H4 (cell line): ENCODE measurements around the gene TRAM2. TPM values are rescaled to one million over a fixed set of nuclear protein-coding genes. Genes with fewer than 3 reads are reported as not detected.

Experiments used
- DNase-seq: peaks from one replicate; pipeline ENCODE4 v3.0.0-alpha.2; 2015; ENCODE audit warnings: low spot score
- total RNA-seq: library from RNA; depleted of rRNA; stranded (reverse); fragments of >200 nt; shearing (Covaris generic); gene quantifications from 2 replicates; pipeline ENCODE4 v1.2.3, GENCODE V29; 2014

Gene TRAM2
- total RNA-seq, 1 experiment from 2014 or later = 29.7 TPM

DNA sequence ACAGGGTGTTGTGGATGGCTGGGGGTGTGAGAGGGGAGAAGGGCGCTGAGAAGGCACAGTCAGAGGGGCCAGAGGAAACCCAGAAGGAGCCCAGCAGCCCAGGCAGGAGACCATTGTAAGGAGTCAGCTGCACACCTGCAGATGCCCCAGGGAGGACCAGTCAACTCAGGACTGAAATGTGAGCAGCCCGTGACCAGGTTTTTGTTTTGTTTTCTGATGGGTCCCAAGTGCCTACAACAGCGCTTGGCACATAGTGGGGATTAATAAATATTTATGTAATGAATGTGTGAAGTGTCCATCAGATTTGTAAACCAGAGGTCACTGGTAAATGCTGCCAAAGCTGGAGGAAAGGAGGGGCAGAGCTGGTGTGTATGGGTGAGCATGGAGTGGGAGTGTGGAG lies 30.2 kb downstream of the TRAM2 start:
- no peak for DNase-seq

DNA sequence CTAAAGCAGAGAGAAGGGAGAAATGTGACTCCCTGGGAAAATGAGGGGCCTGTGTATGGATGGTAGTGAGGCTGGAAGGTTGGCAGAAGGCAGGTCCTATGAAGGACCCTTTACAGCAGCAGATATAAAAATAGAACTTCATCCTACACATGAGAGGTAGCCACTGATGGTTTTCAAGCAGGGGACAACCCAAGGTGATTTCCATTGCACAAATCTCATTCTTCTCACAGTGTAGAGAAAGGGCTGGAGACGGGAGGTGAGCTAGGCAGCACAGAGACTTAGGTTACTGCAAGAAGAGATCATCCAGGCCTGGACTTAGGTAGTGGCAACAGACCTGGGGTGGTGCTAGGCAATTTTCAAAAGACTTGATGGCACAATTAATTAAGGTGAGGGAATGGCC lies 30.7 kb downstream of the TRAM2 start:
- no peak for DNase-seq

DNA sequence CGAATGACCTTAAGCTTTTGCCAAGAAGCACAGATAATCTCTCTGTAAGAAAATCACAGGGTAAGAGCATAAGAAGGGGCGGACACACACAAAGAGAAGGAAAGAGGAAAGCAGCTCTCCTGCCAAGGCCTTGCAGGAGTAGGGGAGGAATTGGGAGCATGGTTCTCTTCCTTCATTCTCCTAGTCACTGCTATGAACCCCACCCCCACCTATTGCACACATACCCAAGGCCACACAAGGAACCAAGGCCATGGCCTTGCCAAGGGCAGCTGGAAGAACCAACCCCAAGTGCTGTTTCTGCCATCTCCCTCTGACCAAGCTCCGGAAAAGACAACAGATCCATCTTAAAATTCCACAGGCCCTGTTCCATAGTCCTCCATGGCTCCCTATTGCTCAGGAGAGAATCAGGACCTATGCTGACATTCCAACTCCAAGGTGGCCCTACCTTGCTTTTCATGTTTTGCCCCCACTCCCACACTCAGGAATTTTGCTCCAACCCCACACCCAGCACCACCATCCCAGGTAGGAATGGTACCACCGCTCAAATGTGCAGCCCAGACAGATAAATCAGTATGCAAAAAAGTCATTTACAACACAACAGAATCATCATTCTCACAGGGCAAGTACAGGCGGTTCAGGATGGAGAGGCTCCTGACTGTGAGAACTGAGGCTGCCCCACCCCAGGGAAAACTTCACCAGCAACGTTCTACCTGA lies 31.3 kb downstream of the TRAM2 start:
- no peak for DNase-seq

DNA sequence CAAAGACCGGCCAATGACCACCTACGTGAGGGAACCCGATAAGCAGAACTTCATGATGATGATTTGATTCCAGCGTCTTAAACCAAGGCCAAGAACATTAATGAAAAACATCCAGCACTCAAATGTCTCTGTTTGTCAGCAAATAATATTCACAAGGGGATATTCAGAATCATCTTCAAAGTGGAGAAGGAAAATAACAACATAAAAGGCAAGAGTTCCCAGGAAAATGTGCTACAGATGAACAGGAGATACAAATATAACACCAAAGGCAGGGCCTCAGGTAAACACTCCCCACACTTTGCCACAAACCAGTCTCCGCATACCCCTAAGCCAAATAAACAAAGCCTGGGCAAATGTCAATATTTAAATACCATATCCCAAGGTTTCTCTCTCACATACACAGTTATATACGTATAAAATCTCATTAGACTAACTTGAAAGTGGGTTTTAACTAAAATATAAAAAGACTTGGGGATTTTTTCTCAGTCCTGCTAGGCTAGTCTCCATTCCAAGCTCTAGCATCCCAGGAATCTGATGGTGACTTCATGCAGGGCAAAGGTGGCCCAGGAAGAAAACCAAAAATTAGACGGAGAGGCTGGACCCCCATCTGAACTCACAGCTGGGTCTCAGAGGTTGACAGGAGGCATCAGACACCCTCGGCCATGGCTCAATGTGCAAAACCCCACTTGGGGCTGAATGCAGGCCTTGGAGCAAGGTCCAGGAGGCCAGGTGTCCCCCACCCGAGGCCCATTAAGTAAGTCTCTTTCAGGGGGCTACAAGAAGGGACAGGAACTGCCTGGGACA lies 32.1 kb downstream of the TRAM2 start:
- DNase-seq = no peak

DNA sequence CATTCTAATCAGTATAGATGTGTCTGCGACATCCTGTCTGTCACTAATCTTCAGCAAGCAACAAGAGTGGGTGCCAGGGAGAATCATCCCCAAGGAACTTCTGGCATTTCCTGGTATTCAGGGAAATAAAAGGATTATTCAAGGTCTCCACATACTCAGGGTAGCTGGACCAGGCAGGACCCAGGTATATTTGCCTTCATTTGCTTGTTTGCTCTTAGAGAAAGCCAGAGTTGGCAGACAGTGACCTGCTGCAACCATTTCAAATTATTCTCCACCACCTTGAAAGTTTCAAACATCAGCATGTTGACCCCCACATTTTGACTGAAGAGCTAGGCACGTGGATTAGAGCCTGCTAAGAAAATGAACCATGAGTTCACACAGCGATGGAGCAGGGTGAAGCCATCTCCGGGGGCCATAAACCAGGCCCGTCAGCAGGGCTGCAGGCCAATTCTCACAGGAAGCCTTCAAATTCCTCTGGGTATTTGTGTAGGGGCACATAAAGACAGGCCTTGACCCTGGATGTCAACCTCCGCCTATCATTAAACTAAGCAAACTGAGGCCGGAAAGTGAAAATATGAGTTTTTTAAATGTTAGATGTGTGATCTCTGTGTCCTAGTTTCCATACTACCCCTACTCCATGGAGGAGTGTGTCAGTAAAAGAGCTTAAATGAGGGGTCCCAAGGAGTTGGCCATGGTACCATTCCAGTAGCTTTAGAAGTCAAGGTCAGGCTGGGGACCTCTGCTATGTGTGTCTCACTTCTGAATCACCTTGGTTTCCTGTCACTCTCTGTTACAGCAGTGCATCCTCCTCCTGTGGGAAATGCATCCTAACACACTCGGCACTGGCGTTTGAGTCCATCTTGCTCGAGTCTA lies 32.9 kb downstream of the TRAM2 start:
- no peak for DNase-seq

DNA sequence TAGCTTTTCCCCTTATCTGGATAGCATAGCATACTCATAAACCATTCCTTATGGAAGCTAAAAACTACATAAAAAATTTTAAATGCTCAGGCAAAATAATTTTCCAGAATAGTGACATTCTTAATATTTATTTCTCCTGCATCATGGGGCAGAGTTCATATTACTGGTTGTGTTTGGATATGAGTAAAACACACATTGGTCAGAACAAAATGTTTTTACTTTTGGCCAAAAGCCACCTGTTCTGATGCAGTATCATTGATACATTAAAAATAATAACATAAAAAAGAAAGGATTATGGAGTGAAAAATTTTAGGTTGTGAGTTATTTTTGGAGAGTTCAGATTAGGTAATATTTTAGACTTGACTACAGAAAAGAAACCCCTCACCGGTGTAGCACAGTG lies 33.6 kb downstream of the TRAM2 start:
- DNase-seq = no peak

DNA sequence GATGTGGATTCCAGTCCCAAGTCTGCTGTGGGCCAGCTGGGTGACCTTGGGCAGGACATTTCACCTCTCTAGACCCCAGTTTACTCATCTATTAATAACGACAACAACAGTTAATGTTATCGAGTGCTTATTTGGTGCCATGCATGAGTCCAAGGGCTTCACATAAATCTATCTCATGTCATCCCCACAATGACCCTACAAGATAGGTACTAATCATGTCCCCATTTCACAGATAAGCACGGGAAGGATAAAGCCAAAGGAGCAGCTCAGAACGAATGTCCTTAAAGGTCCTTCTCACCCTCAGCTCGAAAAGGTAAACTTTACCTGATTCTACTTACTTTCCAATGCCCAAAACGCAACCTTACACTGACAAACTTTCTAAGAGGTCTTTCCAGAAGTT lies 35.7 kb downstream of the TRAM2 start:
- no peak for DNase-seq

DNA sequence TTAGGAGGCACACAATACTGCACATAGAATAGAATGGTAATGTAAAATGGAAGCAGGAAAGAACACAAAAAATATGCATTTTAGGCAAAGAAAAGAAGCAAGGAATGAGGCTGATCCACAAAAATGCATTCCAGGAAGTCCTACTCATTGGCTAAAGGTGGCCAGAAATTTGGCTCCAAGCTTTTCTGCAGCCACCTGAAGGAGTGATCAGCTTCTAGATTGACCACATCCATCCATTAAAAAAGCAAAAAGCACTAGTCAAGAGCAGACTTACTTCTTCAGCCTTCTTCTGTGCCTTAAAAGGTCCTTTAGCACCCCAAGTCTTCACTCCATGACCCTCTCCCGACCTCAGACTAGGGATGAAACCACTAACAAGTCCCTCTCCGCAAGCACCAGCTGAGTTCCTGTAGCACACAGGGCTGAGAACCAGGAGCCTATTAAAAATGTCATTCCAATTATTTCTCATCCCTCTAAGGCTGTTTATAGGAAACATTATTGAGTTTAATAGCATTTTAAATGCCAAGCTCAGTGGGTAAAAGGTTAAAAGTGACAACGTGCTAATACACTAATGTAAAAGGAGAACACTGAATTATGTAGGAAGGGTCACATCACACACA lies 36.5 kb downstream of the TRAM2 start:
- DNase-seq = no peak

DNA sequence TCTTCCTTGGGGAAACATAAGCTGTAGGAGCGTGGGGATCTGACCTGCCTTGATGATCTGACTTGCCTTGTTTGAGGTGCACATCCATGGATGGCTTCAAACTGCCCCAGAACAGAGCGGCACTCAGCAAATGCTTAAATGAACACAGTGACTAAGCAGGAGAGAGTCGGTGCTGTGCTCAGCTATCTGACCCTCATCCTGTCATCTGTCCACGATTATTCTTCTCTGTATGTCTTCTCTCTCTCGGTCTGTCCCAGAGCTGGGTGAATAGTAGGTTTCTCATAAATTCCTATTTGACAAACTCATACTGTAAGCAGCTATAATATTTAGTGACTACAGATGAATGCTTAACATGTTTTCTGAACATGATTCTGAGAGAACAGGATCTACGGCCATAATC lies 37.3 kb downstream of the TRAM2 start:
- DNase-seq = no peak

DNA sequence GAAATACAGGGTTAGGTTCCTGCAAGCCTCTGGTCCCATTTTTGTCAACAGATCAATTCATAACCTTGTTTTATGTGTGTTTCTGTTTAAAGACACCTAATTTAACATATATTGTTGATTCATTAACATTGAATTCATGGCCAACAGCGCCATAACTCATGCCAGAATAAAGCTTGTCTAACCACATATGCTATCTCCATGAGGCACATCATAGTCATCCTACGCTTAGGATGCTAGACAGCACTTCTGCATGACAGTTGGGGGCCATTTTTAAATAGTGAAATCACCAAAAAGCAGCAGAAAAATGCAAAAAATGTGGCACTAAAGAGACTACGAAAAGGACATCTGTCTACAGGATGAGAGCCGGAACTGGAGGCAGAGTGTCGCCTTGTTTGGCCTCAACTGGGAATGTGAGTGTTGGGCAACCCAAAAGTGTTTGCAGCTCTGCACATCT lies 37.9 kb downstream of the TRAM2 start:
- no peak for DNase-seq

DNA sequence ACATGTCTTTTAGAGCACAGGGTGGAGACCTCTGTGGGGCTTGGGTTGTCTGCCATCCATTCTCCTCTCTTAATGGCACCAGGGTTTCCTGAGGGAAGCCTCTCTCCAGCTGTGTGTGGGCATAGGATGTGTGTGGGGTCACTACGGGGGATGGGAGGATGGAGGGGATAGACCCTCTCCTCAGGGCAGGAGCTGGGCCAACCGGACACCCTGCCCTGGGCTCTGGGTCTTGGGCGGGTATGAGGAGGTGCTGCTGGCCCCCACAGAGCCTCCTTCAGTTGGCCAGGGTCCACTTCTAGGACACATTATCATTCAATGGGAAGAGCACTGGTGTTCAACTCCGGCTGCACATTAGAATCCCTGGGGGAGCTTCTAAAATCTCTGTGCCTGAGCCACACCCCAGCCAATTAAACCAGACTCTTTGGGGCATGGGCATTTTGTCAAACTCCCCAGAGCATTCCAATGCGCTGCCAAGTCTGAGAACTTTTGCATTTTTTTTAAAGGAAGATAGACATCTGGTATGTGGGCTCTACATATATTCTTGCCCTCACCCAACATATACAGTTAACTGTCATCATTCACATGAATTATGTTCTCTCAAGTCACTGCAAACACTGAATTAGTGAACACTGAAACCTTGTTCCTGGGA lies 38.5 kb downstream of the TRAM2 start:
- DNase-seq = no peak

DNA sequence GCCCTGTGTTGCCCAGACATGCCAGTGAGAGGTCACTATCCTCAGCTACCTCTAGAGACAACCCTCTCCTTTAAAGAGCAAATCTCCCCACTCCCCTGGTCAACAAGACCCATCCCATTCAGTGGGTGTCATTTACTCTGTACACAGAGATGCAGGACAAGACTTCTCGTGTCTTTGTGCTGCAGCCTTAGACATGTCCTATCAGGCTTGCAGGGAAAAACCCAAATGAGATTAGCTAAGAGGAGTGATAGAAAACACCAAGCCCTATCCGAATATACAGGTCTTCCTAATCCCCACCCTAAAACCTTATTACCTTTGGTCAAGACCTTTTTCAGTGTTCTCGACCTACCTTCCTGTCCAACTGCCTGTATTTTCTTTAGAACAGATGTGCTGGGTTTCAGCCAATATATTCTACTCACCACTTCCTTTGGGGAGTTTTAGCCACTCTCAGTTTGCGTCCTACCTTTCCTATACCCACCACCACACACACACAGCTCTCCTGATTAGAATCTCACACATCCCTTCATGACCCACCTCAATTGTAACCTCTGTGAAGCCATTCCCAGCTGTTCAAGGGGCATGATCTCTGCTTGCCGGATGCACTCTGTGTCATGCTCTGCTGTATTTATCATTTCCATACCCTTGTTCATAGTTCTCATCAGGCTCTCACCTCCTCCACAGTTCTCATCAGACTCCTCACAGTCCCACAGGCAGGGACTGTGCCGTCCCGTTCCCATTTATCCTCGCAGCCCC lies 39.7 kb downstream of the TRAM2 start:
- DNase-seq = no peak

DNA sequence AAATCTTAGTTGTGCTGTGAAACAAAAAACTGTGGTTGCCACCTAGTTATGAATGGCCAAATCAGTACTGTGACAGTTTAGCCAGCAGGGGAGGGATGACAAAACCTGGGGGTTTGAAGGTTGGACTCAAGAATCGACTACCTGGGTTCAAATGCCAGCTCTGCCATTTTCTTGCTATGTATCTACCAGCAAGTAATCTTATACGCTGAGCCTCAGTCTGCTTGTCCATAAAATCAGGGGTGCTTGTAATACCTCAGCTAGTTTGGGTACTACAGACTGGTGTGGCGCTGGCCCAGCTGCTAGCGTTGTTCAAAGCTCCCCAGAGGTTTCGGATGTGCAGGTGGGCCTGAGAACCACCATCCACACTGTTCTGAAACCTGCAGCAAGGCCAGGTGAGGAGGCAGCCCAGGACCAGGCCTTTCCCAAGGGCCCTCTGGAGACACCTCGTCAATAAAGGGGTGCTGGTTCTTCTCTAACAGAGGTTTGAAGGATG lies 40.4 kb downstream of the TRAM2 start:
- DNase-seq = no peak

DNA sequence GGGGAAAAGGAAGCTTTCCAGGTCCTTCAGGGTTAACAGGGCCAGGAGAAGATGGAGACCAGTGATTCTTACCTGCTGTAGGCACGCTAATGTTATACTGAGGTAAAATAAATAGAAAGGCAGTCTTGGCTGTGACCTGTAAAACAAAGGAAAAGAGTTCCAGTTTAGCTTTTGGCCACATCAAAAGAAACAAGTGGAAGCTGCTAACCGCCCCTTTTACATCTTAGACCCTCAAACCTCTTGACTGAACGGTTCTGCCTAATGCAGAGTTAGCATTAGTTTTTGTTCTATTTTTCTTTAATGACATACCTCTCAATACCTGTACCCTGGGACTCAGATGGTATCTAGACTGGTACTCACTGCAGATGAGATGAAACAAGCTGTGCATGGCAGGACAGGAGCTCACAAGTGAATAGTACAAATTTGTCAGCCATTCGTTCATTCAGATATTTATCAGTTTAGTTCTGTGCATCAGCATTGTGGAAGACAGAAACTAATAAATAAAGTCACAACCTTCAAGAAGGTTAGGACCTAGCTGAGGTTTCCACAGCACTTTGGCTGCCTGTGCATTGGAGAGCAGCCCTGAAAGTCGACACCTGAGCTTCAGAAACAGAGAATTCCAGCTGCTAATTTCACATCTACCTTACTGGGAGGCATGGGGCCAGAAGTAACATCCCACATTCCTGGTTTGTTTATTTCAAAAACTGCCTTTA lies 41.0 kb downstream of the TRAM2 start:
- no peak for DNase-seq

DNA sequence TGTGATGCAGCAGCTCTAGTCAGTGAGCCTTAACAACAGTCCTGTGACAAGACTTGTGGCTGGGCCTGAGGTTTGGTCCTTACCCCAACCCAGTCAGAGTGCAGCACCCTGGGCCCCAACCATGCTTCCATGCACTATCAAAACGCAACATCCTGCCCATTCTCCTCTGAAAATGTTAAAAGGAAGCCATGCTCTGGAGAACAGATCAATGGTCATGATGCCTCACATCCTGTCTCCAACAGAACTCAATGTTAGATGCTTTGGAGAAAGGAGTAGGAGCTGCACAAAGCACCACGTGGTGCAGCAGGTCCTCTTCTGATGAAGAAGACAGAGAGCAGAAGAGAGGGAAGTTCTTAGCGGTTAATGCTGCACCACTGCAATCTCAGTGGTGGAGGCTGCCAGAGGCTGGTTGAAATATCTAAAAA lies 41.9 kb downstream of the TRAM2 start:
- DNase-seq = no peak

DNA sequence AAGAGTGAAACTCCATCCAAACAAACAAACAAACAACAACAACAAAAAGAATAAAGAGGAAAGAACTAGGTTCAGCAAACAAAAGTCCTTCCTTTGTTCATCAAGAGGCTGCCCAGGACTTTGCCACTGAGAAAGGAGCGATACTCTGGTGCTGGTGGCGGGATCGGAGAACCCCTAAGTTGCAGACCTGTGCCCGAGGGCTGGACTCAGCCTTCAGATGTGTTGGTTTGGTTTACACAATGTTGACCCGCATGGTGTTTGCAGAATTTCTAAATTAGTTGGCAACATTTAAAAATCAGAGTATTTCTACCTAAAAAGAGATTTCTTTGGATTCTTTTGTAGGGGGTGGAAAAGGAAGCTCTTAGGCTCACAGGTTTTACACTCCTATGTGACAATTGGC lies 42.5 kb downstream of the TRAM2 start:
- no peak for DNase-seq

DNA sequence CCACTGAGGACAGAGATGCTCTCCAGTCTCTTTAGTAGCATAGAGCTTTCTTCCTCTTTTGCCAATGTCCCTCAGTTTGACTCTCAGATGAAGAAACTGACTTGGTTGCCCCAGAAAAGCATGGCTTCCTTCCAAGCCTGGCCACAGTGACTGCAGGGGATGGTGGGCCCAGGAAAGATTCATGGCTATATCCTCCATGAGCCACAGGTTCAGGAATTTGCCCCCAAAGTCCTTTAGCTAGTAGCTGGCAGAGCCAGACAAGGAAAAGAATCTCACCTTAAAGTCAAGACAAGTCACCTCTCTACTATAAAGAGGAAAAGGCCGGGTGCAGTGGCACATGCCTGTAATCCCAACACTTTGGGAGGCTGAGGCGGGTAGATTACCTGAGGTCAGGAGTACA lies 43.4 kb downstream of the TRAM2 start:
- DNase-seq = no peak

DNA sequence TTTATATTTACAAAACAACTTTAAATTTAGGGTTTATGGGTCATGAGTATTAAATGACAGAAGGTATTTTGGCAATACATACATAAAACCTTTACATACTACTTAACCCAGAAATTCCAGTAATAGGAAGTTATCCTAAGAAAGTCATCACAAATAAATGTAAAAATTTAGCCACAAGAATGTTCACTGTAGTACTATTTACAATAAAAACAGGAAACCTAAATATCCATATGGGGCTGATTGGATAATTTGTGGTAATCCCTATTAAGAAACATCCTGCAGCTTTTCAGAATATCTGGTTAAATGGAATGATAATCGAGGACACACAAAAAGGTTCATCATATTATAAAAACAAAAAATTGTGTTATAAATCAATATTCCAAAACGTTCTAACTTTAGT lies 44.4 kb downstream of the TRAM2 start:
- no peak for DNase-seq

DNA sequence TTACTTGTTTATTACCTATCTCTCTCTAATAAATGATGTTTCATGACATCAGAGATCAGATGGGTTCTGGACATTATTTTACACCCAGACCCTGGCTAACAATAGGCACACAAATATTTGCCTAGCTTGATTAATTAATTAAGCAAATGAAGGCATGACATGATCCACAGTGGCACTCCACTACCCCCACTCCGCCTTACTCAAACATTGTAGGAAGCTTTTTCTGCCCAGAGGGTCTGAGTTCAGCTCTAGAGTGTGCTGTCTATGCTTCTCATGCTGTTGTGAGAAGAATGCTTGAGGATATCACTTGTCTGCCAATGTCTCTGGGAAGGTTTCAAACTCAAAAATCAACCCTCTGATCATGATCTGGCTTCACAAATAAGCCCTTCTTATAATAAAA lies 45.0 kb downstream of the TRAM2 start:
- DNase-seq = no peak

DNA sequence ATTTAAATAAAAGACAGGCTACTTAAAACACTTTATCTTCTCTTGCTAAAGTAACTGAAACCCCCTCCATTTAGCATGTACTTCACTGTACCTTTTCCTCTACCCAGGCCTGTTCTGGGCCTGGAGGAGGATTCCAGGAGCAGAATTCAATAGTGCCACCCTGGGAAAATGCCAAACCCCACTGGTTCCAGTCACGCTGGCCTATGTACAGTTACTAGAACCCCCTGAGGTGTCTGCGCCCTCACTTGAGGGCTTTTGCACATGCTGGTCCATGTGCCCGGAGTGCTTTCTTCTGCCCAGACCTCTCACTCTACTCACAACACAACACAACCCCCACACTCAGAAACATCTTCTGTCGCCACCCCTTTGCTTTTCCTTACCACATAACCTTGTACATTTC lies 45.5 kb downstream of the TRAM2 start:
- no peak for DNase-seq
